GM18858 (cell line): ENCODE results near the gene ZNF490.
"Not testable (repeated sequence)": the region's sequence is repeated elsewhere in the genome, so short reads cannot be mapped to it uniquely, and the experiment has no call there.

ENCODE experiments used
- ATAC-seq: cut with Tn5 transposase; IDR thresholded peaks from one replicate; pipeline ENCODE4 v1.9.1; 2021; ENCODE audit not compliant: unreplicated experiment

Gene ZNF490

GRCh38 chr19:12610540-12611360 lies at the start of gene ZNF490, which contains the start of gene ZNF791:
Gene ZNF490 (minus strand): TSS chr19:12610813. CDS start chr19:12610680, 133 bp downstream.
Gene ZNF791 (plus strand): TSS chr19:12610920. CDS start chr19:12611080, 160 bp downstream.
- ATAC-seq: no peak

GRCh38 chr19:12657966-12658365 lies 47.4 kb upstream of the ZNF490 start:
- no peak for ATAC-seq

GRCh38 chr19:12656899-12657571 lies 46.4 kb upstream of the ZNF490 start:
- no peak for ATAC-seq

GRCh38 chr19:12655546-12655945 lies 44.9 kb upstream of the ZNF490 start:
- ATAC-seq: no peak

- ATAC-seq: no peak
Observed at GRCh38 chr19:12652219-12652618, 41.6 kb upstream of the ZNF490 start.

- no peak for ATAC-seq
Observed at GRCh38 chr19:12649941-12650340, 39.3 kb upstream of the ZNF490 start.

GRCh38 chr19:12648088-12648487 lies 37.5 kb upstream of the ZNF490 start:
- no peak for ATAC-seq

GRCh38 chr19:12647490-12648071 lies 37.0 kb upstream of the ZNF490 start:
- no peak for ATAC-seq

GRCh38 chr19:12647047-12647446 lies 36.4 kb upstream of the ZNF490 start:
- ATAC-seq: no peak

- ATAC-seq: no peak
Observed at GRCh38 chr19:12646551-12646950, 35.9 kb upstream of the ZNF490 start.

GRCh38 chr19:12643716-12644115 lies 33.1 kb upstream of the ZNF490 start:
- ATAC-seq: not testable (repeated sequence)

- no peak for ATAC-seq
Observed at GRCh38 chr19:12642506-12642905, 31.9 kb upstream of the ZNF490 start.

- no peak for ATAC-seq
Observed at GRCh38 chr19:12641456-12641855, 30.8 kb upstream of the ZNF490 start.

- ATAC-seq: no peak
Observed at GRCh38 chr19:12639901-12640613, 29.4 kb upstream of the ZNF490 start.

- no peak for ATAC-seq
Observed at GRCh38 chr19:12638611-12639182, 28.1 kb upstream of the ZNF490 start.

GRCh38 chr19:12636631-12637030 lies 26.0 kb upstream of the ZNF490 start:
- no peak for ATAC-seq

GRCh38 chr19:12629215-12629614 lies 18.6 kb upstream of the ZNF490 start:
- no peak for ATAC-seq

GRCh38 chr19:12628040-12629022 lies 17.7 kb upstream of the ZNF490 start:
- no peak for ATAC-seq

GRCh38 chr19:12626958-12627357 lies 16.3 kb upstream of the ZNF490 start:
- no peak for ATAC-seq
